GM19238 (cell line): ENCODE data around the gene RANBP17.

Source experiments
- DNase-seq: peaks from one replicate; pipeline ENCODE4 v3.0.0; 2011; ENCODE audit warnings: low spot score; ENCODE audit not compliant: insufficient read length

RANBP17 gene

GRCh38 chr5:171314728-171315385, 453.0 kb downstream of the RANBP17 start:
- DNase-seq, result no peak

- no peak for DNase-seq
Observed at GRCh38 chr5:171315386-171315891, 453.6 kb downstream of the RANBP17 start.

DNA sequence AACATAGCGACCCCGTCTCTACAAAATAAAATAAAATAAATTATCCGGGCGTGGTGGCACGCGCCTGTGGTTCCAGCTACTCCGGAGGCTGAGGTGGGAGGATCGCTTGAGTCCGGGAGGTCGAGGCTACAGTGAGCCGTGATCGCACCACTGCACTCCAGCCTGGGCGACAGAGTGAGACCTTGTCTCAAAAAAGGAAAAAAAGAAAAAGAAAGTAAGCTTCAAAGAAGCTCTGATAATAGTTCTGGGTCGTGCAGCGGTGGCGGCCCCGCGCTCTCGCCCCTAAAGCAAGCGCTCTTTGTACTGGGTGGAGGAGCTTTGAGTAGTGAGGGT, 454.1 kb downstream of the RANBP17 start:
- DNase-seq, result no peak

DNA sequence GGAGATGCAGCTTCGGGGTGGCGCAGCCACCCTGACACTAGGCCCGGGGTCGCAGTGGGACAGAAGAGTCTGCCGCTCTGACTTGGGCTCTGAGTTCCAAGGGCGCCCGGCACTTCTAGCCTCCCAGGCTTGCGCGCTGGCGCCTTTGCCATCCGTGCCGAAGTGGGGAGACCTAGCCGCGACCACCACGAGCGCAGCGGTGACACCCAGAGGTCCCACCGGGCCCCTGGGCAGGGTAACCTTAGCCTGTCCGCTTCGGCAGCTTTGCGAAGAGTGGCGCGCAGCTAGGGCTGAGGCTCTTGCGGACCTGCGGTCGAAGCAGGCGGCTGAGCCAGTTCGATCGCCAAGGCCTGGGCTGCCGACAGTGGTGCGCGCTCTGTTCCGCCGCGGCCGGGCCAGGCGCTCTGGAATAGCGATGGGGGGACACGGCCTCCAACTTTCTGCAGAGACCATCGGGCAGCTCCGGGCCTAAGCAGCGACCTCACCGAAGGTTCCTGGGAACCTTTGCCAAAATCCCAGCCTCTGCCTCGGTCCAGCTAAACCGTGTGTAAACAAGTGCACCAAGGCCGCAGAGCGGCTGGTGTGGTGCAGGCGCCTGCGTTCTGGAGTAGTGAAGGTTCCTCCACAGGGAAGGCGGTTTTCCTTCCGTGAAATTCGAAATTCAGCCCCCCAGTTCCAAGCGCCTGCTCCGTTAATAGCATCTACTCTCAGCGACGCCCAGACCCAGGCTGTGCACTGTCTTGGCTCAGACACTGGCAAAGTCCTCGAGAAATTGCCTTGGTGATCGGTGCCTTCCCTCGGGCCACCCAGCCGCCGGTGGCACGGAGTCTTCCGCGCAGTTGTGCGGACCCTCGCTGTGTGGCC, 454.7 kb downstream of the RANBP17 start:
- no peak for DNase-seq

DNA sequence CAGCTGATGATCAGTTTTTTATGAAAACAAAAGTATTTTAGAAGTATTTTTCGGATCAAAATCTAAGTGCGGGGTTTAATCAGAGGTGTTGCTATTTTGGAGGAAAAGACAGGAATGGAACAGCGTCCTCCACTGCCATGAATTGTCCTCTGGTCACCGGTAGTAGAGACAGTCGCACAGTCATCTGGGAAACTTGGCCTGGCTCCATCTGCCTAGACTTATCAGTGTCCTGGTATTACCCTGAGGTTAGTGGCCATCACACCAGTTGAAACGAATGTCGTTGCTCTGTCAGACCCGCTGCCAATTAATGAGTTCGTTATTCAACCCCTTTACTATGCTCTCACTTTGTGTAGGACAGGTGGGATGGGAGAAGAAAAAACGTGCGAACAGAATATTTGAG, 455.4 kb downstream of the RANBP17 start:
- DNase-seq, result no peak

GRCh38 chr5:171318026-171318425, 456.2 kb downstream of the RANBP17 start:
- no peak for DNase-seq

DNA sequence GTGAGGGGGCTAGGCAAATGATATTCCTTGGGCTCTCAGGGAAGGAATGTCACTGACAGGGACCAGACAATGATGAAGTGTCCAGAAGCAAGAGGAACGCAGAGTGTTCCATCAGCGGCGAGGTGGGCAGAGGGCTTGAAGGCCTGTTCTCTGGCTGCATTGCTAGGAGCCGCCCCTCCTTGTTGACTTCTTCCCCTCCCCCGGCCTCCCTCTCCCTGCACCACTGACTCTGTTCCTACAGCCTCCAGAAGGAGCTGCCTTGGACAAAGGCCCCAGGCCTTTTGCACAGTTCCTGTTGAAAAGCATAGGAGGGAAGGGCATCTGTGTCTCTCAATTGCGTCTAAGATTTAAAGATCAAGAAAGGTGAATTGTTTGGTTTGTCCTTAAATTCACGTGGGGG, 459.6 kb downstream of the RANBP17 start:
- DNase-seq, result no peak

DNA sequence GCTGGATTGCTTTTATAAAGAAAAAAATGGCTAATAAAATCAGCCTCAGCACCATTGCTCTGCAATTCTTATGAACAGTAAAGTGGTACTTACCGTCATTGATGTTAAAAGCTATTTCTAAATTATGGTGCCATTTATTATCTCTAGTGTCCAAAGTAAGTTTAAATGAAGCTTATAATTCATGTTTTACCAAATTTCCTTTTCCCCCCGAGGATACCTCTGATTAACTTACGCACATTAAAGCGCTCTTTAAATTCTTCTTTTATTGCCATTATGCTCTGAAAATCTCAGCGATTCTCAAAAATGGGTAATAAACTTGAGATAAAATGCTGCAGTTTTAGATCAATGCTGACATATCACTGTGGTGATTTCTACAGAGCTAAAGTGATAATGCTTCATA, 460.7 kb downstream of the RANBP17 start:
- DNase-seq, result no peak

GRCh38 chr5:171323007-171323406, 461.2 kb downstream of the RANBP17 start:
- no peak for DNase-seq

DNA sequence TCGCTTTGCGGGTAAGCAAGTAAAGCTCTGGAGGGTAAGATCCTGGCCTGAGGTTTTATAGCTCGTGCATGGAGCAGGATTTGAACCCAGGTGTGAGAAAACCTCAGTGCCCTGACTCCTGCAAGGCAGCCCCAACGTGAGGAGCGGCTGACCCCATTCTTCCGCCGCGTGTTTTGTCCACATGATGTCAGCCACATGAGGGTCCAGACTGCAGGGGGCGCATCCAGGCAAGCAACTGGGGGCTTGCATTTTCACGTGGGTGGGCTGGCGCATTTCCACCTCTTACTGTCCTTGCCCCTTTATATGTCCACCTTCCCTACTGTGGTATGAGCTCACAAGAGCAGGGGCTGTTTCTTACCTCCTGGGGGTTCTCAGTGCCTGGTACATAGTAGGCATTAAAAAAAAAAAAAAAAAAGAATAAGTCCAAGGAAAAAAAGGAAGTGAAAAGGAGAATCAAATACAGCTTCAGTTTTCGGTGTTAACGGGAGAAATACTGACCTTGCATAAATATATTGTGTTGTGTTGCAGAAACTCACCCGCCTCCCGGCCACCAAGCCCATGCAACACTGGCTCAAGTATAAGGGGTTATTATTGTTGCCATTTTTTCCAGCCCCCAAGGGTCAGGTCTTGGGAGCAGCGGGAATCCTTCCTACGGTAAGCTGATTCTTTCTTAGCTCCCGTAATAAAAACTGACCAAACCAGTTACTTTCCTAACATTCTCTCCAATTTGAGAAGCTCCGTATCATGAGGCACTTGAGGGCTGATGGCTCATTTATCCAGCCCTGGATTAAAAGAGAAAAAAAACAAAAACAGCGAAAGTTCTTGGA, 462.2 kb downstream of the RANBP17 start:
- no peak for DNase-seq

- DNase-seq, result no peak
Observed at GRCh38 chr5:171330021-171330420, 468.2 kb downstream of the RANBP17 start.

DNA sequence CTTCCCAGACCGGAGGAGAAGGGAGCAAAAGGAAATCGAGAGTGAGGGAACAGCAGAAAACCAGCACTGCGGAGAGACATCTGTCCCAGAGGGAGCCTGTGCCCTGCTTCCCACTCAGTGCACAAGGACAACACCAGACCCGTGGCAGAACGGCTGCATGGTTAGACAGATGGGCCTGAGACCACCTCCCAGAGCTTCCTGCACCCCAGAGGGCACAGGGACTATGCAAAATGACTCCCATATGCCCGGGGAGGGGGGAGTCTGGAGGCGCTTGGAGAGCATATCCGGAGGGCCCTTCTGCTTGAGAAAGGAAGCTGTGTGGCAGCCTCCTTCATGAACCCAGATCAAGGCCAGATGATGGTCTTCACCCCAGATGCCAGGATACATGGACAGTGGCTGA, 473.8 kb downstream of the RANBP17 start:
- DNase-seq, result no peak

- DNase-seq, result no peak
Observed at GRCh38 chr5:171336521-171337209, 474.8 kb downstream of the RANBP17 start.

- no peak for DNase-seq
Observed at GRCh38 chr5:171337210-171337569, 475.4 kb downstream of the RANBP17 start.

GRCh38 chr5:171340042-171340441, 478.2 kb downstream of the RANBP17 start:
- no peak for DNase-seq

DNA sequence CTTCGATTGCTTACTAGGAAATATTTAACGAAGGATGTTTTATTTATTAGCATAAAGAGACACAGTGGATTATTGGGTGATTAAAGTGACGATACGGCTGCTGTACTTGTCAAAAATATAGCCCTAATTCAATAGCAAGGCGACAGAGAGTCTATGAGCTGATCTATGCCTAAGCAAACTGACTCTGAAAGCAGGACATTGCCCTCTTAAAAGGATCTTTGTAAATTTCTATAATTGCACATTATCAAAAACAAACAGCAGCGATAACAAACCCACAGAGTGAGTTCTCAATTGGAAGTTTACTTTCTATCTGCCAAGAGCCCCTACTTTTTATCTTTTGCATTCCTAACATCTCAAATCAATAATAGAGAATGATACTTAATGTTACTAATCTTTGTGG, 478.7 kb downstream of the RANBP17 start:
- no peak for DNase-seq

- DNase-seq, result peak; percentile 15
Observed at GRCh38 chr5:171342362-171343111, 480.7 kb downstream of the RANBP17 start.

- no peak for DNase-seq
Observed at GRCh38 chr5:171344936-171345608, 483.3 kb downstream of the RANBP17 start.
